ENCODE data around the gene IMMP2L. TPM values are rescaled to one million over a fixed set of nuclear protein-coding genes. Genes with fewer than 3 reads are reported as not detected.

IMMP2L gene
- polyA plus RNA-seq, 1 of the 3 experiments (the other 2 are of a cell fraction), result 10.7 TPM

DNA sequence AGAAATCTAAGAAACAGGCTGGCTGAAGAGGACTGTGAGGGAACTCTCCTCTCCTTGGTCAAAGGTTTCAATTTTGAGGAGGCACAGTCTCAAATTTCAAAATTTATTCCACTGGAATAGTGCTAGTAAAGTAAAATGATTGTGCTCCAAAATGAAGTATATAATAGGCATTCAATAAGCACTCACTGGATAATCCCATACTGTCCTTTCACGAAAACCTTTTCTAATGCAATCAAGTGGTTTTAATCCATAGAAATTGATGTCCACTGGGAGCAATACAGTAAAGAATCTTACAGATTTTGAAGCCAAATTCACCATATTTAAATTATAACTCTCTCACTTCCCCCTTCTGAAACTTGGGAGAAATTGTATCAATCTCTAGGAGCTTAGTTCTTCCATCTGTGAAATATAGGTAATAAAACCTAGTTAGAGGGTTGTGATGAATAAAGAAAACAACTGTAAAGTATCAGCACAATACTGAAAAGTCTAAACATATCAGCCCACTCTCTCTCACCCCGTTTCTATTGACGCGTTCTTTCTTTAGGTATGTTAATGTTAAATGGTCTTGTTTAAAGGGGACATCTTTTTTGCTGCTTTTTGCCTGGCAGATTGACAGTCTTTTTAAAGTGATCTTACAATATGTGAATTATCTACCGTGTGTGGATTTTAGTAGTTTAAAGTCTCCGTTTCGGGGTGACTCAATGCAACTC, 512.2 kb downstream of the IMMP2L start (continued):
- TF ChIP-seq ZBTB33 (IDR thresholded peaks at IDR 0.05; ENCODE audit: borderline replicate concordance, low read depth), result no peak

- Histone ChIP-seq H3K9ac (no peak overlapping the region), H2AFZ (ENCODE audit: low read depth) (no peak overlapping the region), H3K27ac (ENCODE audit: low read depth in 2 of 2, low read length in 1 of 2) (no peak overlapping the region), H4K20me1 (ENCODE audit: insufficient read depth) (no peaks in the 10 kb centered on the region), H3K79me2 (ENCODE audit: insufficient read depth) (no peaks in the 10 kb centered on the region), H3K9me3 (no peaks in the 10 kb centered on the region), H3F3A (replicated peaks; ENCODE audit: insufficient read depth) (no peaks in the 10 kb centered on the region), H3K9me2 (no peaks in the 10 kb centered on the region), H3K27me3 (ENCODE audit: insufficient read depth) (no peaks in the 10 kb centered on the region), H3K4me3 (ENCODE audit: low read depth in 2 of 2, low read length in 1 of 2) (no peak overlapping the region), H3K36me3 (replicated peaks in 1 of 2; ENCODE audit: control insufficient read depth in 1 of 2, insufficient read depth in 2 of 2, low read length in 1 of 2) (no peaks in the 10 kb centered on the region), H3K4me2 (no peak overlapping the region), H3K4me1 (ENCODE audit: control insufficient read depth in 1 of 2, insufficient read depth in 2 of 2, low read depth in 1 of 2, low read length in 1 of 2) (peaks cover 0 to 2% of the 10 kb centered on the region in 2 experiments; a peak in 2 of 4 replicates)
- WGBS (ENCODE audit: low lambda C conversion rate), result 94% methylated on average over 4 of the region's 4 CpGs
- CTCF ChIA-PET, result no interaction called here
- no peak for DNase-seq
- POLR2A ChIA-PET, result no interaction called here
- TF ChIP-seq, protein P1, sequence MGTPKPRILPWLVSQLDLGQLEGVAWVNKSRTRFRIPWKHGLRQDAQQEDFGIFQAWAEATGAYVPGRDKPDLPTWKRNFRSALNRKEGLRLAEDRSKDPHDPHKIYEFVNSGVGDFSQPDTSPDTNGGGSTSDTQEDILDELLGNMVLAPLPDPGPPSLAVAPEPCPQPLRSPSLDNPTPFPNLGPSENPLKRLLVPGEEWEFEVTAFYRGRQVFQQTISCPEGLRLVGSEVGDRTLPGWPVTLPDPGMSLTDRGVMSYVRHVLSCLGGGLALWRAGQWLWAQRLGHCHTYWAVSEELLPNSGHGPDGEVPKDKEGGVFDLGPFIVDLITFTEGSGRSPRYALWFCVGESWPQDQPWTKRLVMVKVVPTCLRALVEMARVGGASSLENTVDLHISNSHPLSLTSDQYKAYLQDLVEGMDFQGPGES (IDR thresholded peaks at IDR 0.05; ENCODE audit: low read depth, low read length), result no peak
- TF ChIP-seq NFIC (IDR thresholded peaks at IDR 0.05; ENCODE audit: borderline replicate concordance), result no peak
- TF ChIP-seq USF2 (IDR thresholded peaks at IDR 0.05; ENCODE audit: borderline replicate concordance, low read depth, low read length), result no peak
- no peak for TF ChIP-seq YY1 (IDR thresholded peaks at IDR 0.05; ENCODE audit: low read depth)
- no peak for TF ChIP-seq RXRA (IDR thresholded peaks at IDR 0.05; ENCODE audit: borderline replicate concordance, low read depth)
- TF ChIP-seq, protein P2, sequence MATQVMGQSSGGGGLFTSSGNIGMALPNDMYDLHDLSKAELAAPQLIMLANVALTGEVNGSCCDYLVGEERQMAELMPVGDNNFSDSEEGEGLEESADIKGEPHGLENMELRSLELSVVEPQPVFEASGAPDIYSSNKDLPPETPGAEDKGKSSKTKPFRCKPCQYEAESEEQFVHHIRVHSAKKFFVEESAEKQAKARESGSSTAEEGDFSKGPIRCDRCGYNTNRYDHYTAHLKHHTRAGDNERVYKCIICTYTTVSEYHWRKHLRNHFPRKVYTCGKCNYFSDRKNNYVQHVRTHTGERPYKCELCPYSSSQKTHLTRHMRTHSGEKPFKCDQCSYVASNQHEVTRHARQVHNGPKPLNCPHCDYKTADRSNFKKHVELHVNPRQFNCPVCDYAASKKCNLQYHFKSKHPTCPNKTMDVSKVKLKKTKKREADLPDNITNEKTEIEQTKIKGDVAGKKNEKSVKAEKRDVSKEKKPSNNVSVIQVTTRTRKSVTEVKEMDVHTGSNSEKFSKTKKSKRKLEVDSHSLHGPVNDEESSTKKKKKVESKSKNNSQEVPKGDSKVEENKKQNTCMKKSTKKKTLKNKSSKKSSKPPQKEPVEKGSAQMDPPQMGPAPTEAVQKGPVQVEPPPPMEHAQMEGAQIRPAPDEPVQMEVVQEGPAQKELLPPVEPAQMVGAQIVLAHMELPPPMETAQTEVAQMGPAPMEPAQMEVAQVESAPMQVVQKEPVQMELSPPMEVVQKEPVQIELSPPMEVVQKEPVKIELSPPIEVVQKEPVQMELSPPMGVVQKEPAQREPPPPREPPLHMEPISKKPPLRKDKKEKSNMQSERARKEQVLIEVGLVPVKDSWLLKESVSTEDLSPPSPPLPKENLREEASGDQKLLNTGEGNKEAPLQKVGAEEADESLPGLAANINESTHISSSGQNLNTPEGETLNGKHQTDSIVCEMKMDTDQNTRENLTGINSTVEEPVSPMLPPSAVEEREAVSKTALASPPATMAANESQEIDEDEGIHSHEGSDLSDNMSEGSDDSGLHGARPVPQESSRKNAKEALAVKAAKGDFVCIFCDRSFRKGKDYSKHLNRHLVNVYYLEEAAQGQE (IDR thresholded peaks at IDR 0.05; ENCODE audit: low read depth, low read length), result no peak
- TF ChIP-seq USF1 (IDR thresholded peaks at IDR 0.05; ENCODE audit: borderline replicate concordance, low read depth), result no peak
- TF ChIP-seq MEF2A (IDR thresholded peaks at IDR 0.05; ENCODE audit: borderline replicate concordance, low read depth), result no peak
- no peak for TF ChIP-seq EZH2phosphoT487 (IDR thresholded peaks at IDR 0.05; ENCODE audit: borderline replicate concordance, low read depth)
- TF ChIP-seq TAF1 (IDR thresholded peaks at IDR 0.05; ENCODE audit: borderline replicate concordance, low read depth, low read length), result no peak
- TF ChIP-seq TCF12 (IDR thresholded peaks at IDR 0.05), result no peak
- no peak for TF ChIP-seq PBX3 (IDR thresholded peaks at IDR 0.05)
- TF ChIP-seq RCOR1 (IDR thresholded peaks at IDR 0.05; ENCODE audit: low read length), result no peak
- no peak for TF ChIP-seq POLR2AphosphoS5 (IDR thresholded peaks at IDR 0.05; ENCODE audit: low read depth, low read length)
- TF ChIP-seq CTCF (IDR thresholded peaks at IDR 0.05), result no peak
These were observed 514.7 kb downstream of the IMMP2L start for GRCh38 chr7:111047595-111047994.

All from SK-N-SH (cell line).